GM12801 (cell line): ENCODE results near the gene PTPRJ.

Experiments
- CTCF ChIP-seq: IDR thresholded peaks from one replicate; pipeline ENCODE4 v1.5.1; 2011; ENCODE audit warnings: control low read depth; ENCODE audit not compliant: insufficient read length; ENCODE audit errors: extremely low read depth

Gene PTPRJ

GRCh38 chr11:47979378-47980087 is 826 bp upstream of the PTPRJ start:
- no peak for TF ChIP-seq CTCF

GRCh38 chr11:47980907-47981621 is 705 bp downstream of the PTPRJ start:
- no peak for TF ChIP-seq CTCF

- TF ChIP-seq CTCF, result no peak
Observed at GRCh38 chr11:47981667-47982404, 1.5 kb downstream of the PTPRJ start.

- no peak for TF ChIP-seq CTCF
Observed at GRCh38 chr11:47982616-47983015, 2.3 kb downstream of the PTPRJ start.

- TF ChIP-seq CTCF, result no peak
Observed at GRCh38 chr11:47983464-47984397, 3.4 kb downstream of the PTPRJ start.

GRCh38 chr11:47986219-47986618 is 5.9 kb downstream of the PTPRJ start:
- TF ChIP-seq CTCF, result no peak
